HG02981 (cell line): ENCODE data around the gene SLC38A7.
A peak's percentile ranks its signal among the peaks of the same experiment; 100 is the strongest.
"Not testable (repeated sequence)": the region's sequence is repeated elsewhere in the genome, so short reads cannot be mapped to it uniquely, and the experiment has no call there.

ENCODE experiments used
- ATAC-seq: cut with Tn5 transposase; IDR thresholded peaks from one replicate; pipeline ENCODE4 v1.9.1; 2021; ENCODE audit warnings: mild to moderate bottlenecking, moderate library complexity; ENCODE audit not compliant: unreplicated experiment

SLC38A7 gene

GRCh38 chr16:58679763-58680162, 4.8 kb downstream of the SLC38A7 start:
- no peak for ATAC-seq

- ATAC-seq: no peak
These were observed 5.9 kb downstream of the SLC38A7 start for GRCh38 chr16:58678716-58679115.

GRCh38 chr16:58678269-58678668, 6.3 kb downstream of the SLC38A7 start:
- no peak for ATAC-seq

- no peak for ATAC-seq
These were observed 13.5 kb downstream of the SLC38A7 start for GRCh38 chr16:58670946-58671583.

GRCh38 chr16:58670177-58670576, 14.4 kb downstream of the SLC38A7 start:
- ATAC-seq: no peak

GRCh38 chr16:58665200-58665599, 19.4 kb downstream of the SLC38A7 start:
- ATAC-seq: no peak

- peak; percentile 72 for ATAC-seq
These were observed 23.3 kb downstream of the SLC38A7 start for GRCh38 chr16:58661199-58661830.

GRCh38 chr16:58659911-58660310, 24.7 kb downstream of the SLC38A7 start:
- not testable (repeated sequence) for ATAC-seq

- ATAC-seq: no peak
These were observed 25.8 kb downstream of the SLC38A7 start for GRCh38 chr16:58658796-58659211.

- no peak for ATAC-seq
These were observed 27.7 kb downstream of the SLC38A7 start for GRCh38 chr16:58656899-58657298.

GRCh38 chr16:58655215-58655596, 29.4 kb downstream of the SLC38A7 start:
- ATAC-seq: no peak

- ATAC-seq: no peak
These were observed 29.9 kb downstream of the SLC38A7 start for GRCh38 chr16:58654560-58655214.

- no peak for ATAC-seq
These were observed 31.8 kb downstream of the SLC38A7 start for GRCh38 chr16:58652741-58653140.

GRCh38 chr16:58651965-58652348, 32.6 kb downstream of the SLC38A7 start:
- no peak for ATAC-seq

- no peak for ATAC-seq
These were observed 34.9 kb downstream of the SLC38A7 start for GRCh38 chr16:58649707-58650106.

GRCh38 chr16:58647107-58647506, 37.5 kb downstream of the SLC38A7 start:
- no peak for ATAC-seq

GRCh38 chr16:58644765-58645487, 39.6 kb downstream of the SLC38A7 start:
- no peak for ATAC-seq

GRCh38 chr16:58644108-58644507, 40.5 kb downstream of the SLC38A7 start:
- ATAC-seq: no peak

GRCh38 chr16:58640949-58641348, 43.6 kb downstream of the SLC38A7 start:
- no peak for ATAC-seq

GRCh38 chr16:58639836-58640235, 44.7 kb downstream of the SLC38A7 start:
- no peak for ATAC-seq

- ATAC-seq: no peak
These were observed 45.3 kb downstream of the SLC38A7 start for GRCh38 chr16:58639230-58639629.
